Caco-2 (cell line): Measurements from ENCODE around the gene DAW1. TPM values are rescaled to one million over a fixed set of nuclear protein-coding genes. Genes with fewer than 3 reads are reported as not detected.

Source experiments
- BruUV-seq: library from RNA; stranded (reverse); fragments of 400-500 nt; replicated peaks from 2 replicates; lab custom pipeline; 2021; lab: Mats Ljungman, UMichigan
- CTCF ChIA-PET: fragments of 300-600 bp; sonication (Branson Sonifier 250); formaldehyde crosslinking; loops from one replicate; lab custom pipeline; 2022; ENCODE audit warnings: antibody characterized with exemption; lab: Charles Lee
- POLR2A ChIA-PET: fragments of 300-600 bp; sonication (Branson Sonifier 250); formaldehyde crosslinking; loops from one replicate; lab custom pipeline; 2022; ENCODE audit warnings: antibody characterized with exemption; lab: Charles Lee
- DNase-seq, 2 experiments: peaks; one replicate each; pipeline versions ENCODE4 v3.0.0 to v3.0.0-alpha.2; 2020 to 2022
- H3K27me3 ChIP-seq: replicated peaks from 2 replicates; pipeline ENCODE4 v1.6.0; 2011; ENCODE audit warnings: low read length; ENCODE audit not compliant: control insufficient read depth, insufficient read depth
- H3K36me3 ChIP-seq: 2 replicates; pipeline ENCODE4 v1.5.1; 2011; ENCODE audit warnings: low read length; ENCODE audit not compliant: control insufficient read depth, insufficient read depth
- H3K4me1 ChIP-seq: fragments of 250-450 bp; sonication (Bioruptor Pico); 2 replicates; pipeline ENCODE4 v1.5.1; 2020; ENCODE audit warnings: mild to moderate bottlenecking
- H3K4me3 ChIP-seq: 2 replicates; pipeline ENCODE4 v1.5.1; 2011; ENCODE audit warnings: low read depth, mild to moderate bottlenecking, control low read depth, low read length
- H3K9me3 ChIP-seq: fragments of 250-450 bp; sonication (Bioruptor Pico); 2 replicates; pipeline ENCODE4 v1.5.1; 2020; ENCODE audit warnings: mild to moderate bottlenecking, moderate library complexity
- H3K27ac Mint-ChIP-seq: one replicate; pipeline ENCODE4 v1.8.0; 2022; ENCODE audit warnings: mixed read lengths; ENCODE audit not compliant: unreplicated experiment
- H3K27me3 Mint-ChIP-seq: one replicate; pipeline ENCODE4 v1.8.0; 2022; ENCODE audit warnings: mixed read lengths; ENCODE audit not compliant: insufficient read depth, unreplicated experiment
- H3K36me3 Mint-ChIP-seq: one replicate; pipeline ENCODE4 v1.8.0; 2022; ENCODE audit warnings: mild to moderate bottlenecking, mixed read lengths; ENCODE audit not compliant: insufficient read depth, unreplicated experiment
- H3K4me1 Mint-ChIP-seq: one replicate; pipeline ENCODE4 v1.8.0; 2022; ENCODE audit warnings: low read depth, mixed read lengths; ENCODE audit not compliant: unreplicated experiment
- H3K4me3 Mint-ChIP-seq: one replicate; pipeline ENCODE4 v1.8.0; 2022; ENCODE audit warnings: mild to moderate bottlenecking, moderate library complexity, mixed read lengths; ENCODE audit not compliant: unreplicated experiment
- H3K9me3 Mint-ChIP-seq: one replicate; pipeline ENCODE4 v1.8.0; 2022; ENCODE audit warnings: mixed read lengths; ENCODE audit not compliant: unreplicated experiment
- intact Hi-C: fragments of 100-400 bp; cut with micrococcal nuclease; formaldehyde crosslinking; loops from one replicate; pipeline ENCODE4 v1.10.0; 2022; ENCODE audit not compliant: unreplicated experiment
- total RNA-seq: library from RNA; stranded (reverse); gene quantifications from 2 replicates; pipeline ENCODE4 v1.2.3, GENCODE V29; 2022
- TF ChIP-seq, protein P1 (sequence below), 2 experiments: fragments of 200-600 bp in 1 of 2; IDR thresholded peaks; 1 replicate in 1 of 2; 2 replicates in 1 of 2; pipeline versions ENCODE4 v1.5.1 to v1.8.0; 2011 to 2022; ENCODE audit warnings: antibody characterized with exemption in 1 of 2, control low read depth in 1 of 2, inconsistent platforms in 1 of 2, low read depth in 1 of 2, low read length in 1 of 2, mild to moderate bottlenecking in 1 of 2, moderate library complexity in 1 of 2; ENCODE audit not compliant: insufficient read depth in 1 of 2, severe bottlenecking in 1 of 2, unreplicated experiment in 1 of 2

The DAW1 gene
- total RNA-seq, 1 experiment from 2014 or later = 6.6 TPM

DNA sequence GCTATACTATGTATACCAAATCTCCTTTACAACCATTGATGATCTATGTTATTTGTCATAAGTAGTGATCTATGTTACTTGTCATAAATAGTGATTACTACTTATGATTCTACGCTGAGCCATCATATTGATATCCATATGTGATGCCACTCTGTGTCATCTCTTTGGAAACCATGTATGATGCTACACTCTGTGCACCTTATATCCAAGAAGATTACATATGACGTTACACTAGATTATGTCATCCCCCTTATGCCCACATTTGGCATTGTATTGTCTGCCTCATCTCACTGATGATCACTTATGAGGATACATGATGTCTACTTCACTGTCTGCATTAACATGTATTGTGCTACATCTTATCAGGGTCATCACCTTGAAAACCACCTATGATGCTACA, 42.9 kb downstream of the DAW1 start:
- BruUV-seq = no TSS peak
- ChIA-PET POLR2A (no interaction called here), CTCF (no interaction called here)
- no peaks in the 10 kb centered on the region for H3K36me3 Mint-ChIP-seq
- TF ChIP-seq, protein P1, sequence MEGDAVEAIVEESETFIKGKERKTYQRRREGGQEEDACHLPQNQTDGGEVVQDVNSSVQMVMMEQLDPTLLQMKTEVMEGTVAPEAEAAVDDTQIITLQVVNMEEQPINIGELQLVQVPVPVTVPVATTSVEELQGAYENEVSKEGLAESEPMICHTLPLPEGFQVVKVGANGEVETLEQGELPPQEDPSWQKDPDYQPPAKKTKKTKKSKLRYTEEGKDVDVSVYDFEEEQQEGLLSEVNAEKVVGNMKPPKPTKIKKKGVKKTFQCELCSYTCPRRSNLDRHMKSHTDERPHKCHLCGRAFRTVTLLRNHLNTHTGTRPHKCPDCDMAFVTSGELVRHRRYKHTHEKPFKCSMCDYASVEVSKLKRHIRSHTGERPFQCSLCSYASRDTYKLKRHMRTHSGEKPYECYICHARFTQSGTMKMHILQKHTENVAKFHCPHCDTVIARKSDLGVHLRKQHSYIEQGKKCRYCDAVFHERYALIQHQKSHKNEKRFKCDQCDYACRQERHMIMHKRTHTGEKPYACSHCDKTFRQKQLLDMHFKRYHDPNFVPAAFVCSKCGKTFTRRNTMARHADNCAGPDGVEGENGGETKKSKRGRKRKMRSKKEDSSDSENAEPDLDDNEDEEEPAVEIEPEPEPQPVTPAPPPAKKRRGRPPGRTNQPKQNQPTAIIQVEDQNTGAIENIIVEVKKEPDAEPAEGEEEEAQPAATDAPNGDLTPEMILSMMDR (IDR thresholded peaks at IDR 0.05; ENCODE audit: insufficient read depth in 1 of 2, low read depth in 1 of 2, low read length in 1 of 2, severe bottlenecking in 1 of 2, unreplicated experiment in 1 of 2) = no peak
- Histone ChIP-seq H3K36me3 (no peaks in the 10 kb centered on the region), H3K4me1 (no peaks in the 10 kb centered on the region), H3K4me3 (no peak overlapping the region), H3K9me3 (no peaks in the 10 kb centered on the region), H3K27me3 (no peaks in the 10 kb centered on the region)
- H3K27me3 Mint-ChIP-seq = no peaks in the 10 kb centered on the region
- no peaks in the 10 kb centered on the region for H3K4me1 Mint-ChIP-seq
- intact Hi-C loops = no loop called here
- H3K4me3 Mint-ChIP-seq = no peak overlapping the region
- H3K27ac Mint-ChIP-seq = no peak overlapping the region
- DNase-seq = no peak
- H3K9me3 Mint-ChIP-seq = no peaks in the 10 kb centered on the region

DNA sequence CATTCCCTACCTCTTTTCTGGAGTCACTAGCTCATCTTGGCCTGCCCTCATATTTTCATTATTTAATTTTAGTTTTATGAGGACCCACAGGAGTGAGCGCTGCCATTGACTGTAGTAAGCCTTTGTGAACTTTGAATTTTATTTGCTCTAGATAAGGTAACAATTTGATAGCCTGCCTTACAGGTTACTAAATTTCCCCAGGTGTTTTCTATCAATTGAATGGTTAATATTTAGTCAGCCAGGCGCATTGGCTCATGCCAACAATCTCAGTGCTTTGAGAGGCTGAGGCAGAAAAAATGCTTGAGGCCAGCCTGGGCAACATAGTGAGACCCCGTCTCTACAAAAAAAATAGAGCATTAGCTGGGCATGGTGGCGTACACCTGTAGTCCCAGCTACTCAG, 50.2 kb downstream of the DAW1 start:
- Histone ChIP-seq H3K4me1 (peaks cover 6% of the 10 kb centered on the region; the same call in 1 of the 2 replicates), H3K9me3 (no peaks in the 10 kb centered on the region), H3K27me3 (no peaks in the 10 kb centered on the region), H3K36me3 (no peaks in the 10 kb centered on the region), H3K4me3 (no peak overlapping the region)
- Mint-ChIP-seq H3K9me3 (no peaks in the 10 kb centered on the region), H3K4me1 (no peaks in the 10 kb centered on the region), H3K4me3 (no peak overlapping the region), H3K36me3 (no peaks in the 10 kb centered on the region), H3K27ac (no peak overlapping the region), H3K27me3 (no peaks in the 10 kb centered on the region)
- POLR2A ChIA-PET = no interaction called here
- CTCF ChIA-PET = interaction anchor here (1.5 kb wide), 1 partner anchor 127 kb away, joined by 3 read pairs; no protein-coding TSS in a partner anchor
- DNase-seq = peak in 1 of 2 experiments; percentile 3
- intact Hi-C loops = no loop called here
- TF ChIP-seq, protein P1 (IDR thresholded peaks at IDR 0.05; ENCODE audit: insufficient read depth in 1 of 2, low read depth in 1 of 2, low read length in 1 of 2, severe bottlenecking in 1 of 2, unreplicated experiment in 1 of 2) = no peak
- BruUV-seq = no TSS peak

DNA sequence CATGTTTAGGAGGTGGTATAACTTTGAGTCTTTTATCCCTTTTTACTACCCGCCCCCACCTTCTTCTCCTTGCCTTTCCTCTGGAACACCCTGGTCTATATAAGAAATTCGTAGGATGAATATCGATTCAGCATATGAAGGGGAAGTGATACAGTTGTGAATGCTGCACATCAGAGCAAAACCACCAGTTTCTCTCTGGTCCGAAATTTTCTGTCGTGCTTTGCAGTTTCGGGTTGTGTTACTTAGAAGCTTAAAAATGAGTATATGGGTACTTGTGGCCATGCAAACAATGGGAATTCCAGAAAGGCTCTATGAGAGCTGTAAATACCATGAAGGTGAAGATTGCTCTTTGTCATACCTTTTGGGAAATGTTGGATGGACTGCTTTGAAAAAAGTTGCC, 60.6 kb downstream of the DAW1 start:
- CTCF ChIA-PET = no interaction called here
- H3K36me3 ChIP-seq = no peaks in the 10 kb centered on the region

More for the DNA sequence above, 60.6 kb downstream of the DAW1 start:
- Mint-ChIP-seq H3K27me3 (no peaks in the 10 kb centered on the region), H3K9me3 (no peaks in the 10 kb centered on the region), H3K36me3 (no peaks in the 10 kb centered on the region), H3K4me1 (peaks cover 7% of the 10 kb centered on the region), H3K27ac (no peak overlapping the region), H3K4me3 (no peak overlapping the region)
- no peaks in the 10 kb centered on the region for H3K9me3 ChIP-seq
- intact Hi-C loops = loop anchor here (5.0 to 10.0 kb wide), 2 partner anchors 105 to 243 kb away; no protein-coding TSS in a partner anchor
- no peak overlapping the region for H3K4me3 ChIP-seq
- no peak for DNase-seq
- BruUV-seq = no TSS peak
- H3K27me3 ChIP-seq = no peaks in the 10 kb centered on the region
- TF ChIP-seq, protein P1 (IDR thresholded peaks at IDR 0.05; ENCODE audit: insufficient read depth in 1 of 2, low read depth in 1 of 2, low read length in 1 of 2, severe bottlenecking in 1 of 2, unreplicated experiment in 1 of 2) = no peak
- POLR2A ChIA-PET = no interaction called here
- H3K4me1 ChIP-seq = no peaks in the 10 kb centered on the region
